SIG-M5 treated with dmso at 0.1 percent for 504 hours (cell line): ENCODE measurements around the gene ATP2B2.

ENCODE experiments used
- DNase-seq: peaks from one replicate; lab custom pipeline; 2025; ENCODE audit not compliant: unreplicated experiment; lab: John Stamatoyannopoulos, UW

ATP2B2 gene

DNA sequence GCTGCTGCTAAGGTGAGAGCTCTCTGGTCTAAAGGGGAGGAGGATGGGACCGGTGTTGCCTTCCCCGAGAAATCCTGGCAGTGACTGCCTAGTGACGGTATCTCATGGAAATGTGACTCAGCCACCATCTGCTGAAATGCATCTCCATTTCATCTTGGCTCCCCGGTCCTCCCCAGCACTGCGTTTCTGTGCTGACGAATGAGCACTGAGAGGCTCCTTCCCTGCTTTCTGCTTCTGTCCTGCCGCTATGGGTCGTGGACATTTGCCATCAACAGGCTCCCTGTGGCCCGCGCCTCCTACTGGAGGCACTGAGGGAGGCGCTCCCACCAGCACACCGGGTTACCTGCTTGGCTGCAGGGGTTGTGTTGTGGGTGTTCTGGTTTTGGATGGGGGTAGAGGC is 170.9 kb downstream of the ATP2B2 start:
- no peak for DNase-seq

DNA sequence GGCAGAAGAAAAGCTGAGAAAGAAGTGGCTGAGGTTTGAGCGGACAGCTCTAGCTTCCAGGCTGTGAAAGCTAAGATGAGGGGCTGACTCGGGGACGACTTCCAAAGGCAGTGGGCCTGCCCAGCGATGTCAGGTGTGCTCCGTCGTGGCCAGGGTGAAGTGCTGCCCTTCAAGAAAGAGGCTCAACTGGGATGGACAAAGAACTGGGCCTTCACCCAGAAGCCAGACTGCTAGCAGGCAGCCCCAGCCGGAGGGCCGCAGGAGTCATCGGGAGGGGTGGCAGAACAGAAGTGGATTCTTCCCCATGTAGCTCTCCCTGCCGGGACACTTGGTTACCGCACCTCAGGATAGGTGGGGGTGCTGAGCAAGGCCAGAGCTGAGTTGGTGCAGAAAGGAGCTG is 171.3 kb downstream of the ATP2B2 start:
- no peak for DNase-seq

DNA sequence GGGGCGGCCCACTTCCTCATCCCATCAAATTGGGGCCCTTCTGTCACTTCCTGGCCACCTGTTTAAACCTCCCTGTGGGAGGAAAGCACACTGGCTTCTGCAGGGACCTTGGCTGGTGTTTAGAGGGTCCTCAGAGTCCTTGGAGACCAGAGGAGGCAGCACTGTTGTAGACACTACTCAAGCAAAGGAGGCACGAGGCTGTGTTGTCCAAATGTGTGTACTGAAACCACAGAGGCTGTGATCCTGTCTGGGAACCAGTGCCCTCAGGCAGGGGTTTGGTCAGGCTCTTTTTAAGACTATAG is 172.1 kb downstream of the ATP2B2 start:
- DNase-seq: no peak

DNA sequence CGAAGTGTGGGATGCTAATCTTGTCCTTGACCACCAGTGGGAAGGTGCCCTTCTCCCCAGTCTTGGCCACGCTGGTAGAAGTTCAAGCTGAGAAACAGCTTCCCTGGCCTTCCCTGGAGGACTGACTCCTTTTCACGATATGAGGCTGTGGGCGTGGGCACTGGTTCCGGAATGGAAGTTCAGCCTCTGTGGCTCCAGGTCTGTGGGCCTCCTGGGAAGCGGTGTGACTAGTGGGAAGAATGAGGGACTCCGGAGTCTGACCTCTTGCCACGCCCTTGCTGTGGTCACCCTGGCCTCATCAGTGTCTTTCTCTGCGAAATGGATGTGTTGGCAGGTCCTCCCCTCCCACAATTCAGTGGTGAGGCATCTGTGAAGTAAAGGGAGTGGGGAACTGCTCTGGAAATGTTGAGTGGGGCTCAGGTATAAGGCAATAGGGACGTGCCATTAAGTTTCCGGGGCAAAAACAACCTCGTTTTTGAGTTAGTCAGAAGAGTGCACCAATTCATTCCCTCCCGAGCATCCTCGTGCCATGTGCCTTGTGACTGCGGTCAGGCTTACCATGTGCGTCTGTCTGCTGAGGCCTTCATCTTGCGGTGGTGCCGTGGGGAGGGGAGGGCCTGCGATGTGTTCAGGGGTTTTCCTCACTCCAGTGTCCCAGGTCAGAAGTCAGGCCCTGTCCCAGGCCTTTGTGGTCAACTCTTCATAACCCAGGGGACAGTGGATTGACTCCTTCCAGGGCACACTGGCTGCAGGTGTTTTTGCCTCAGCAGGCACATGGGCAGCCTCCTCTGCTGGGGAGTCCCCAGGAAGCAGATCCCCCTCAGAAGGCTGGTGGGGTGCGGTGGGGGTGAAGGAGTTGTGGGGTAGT is 172.7 kb downstream of the ATP2B2 start:
- no peak for DNase-seq

DNA sequence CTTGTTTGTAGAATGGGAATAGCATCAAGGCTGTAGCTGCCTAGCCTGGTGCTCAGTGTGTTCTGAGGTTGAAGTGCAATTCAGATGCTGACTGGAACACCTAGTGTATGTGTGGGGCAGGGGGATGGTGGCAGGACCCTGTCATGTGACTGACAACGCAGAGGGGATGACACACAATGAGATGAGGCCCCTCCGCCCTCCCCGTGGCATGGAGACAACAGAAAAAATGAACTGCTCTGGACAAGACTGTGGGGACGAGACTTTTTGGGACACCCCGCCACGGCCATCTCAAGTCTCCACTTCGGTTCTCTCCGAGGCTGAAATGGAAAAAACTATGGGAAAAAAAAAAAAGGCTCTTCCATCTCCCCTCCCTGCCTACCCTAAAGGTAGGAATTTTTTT is 174.1 kb downstream of the ATP2B2 start:
- no peak for DNase-seq

DNA sequence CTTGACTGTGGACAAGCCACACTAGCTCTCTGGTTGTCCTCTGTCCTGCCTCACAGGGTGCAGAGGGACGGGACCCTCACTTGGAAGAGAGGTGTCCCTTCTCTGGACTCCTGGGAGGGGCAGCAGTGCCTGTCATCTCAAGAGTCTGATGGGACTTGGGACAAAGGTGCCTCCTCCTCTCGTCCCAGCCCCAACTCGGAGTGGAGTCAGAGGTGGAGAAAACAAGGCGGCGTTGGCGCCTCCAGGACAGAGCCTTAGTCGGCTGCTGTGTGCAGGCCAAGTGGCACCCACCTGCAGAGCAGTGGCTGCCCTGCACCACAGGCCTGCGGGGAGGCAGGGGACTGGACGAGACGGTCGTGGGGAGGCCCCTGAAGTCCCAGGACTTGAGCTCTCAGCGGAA is 175.1 kb downstream of the ATP2B2 start:
- DNase-seq: no peak

DNA sequence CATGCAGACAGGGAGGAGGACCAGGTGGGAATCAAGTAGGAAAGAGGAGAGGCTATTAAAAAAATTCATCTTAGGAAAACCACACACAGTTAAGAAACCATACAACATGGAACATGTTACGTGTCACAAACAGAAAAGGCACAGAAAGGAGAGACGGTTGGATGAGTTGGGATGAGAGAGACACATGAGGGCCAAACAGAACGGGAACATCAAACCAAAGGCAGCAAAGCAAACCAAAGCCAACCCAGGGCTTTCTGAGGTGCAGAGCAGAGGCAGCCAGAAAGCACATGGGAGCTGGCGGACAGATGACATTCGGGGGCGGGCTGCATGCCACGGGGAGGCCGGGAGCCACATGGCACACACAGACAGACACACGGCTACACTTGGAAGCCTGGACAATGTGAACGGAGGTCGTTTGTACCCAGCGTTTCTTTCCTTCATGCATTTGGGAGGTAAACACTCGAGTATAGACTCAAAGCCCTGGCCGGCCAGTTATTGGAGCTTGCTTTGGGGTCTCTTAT is 175.8 kb downstream of the ATP2B2 start:
- no peak for DNase-seq

DNA sequence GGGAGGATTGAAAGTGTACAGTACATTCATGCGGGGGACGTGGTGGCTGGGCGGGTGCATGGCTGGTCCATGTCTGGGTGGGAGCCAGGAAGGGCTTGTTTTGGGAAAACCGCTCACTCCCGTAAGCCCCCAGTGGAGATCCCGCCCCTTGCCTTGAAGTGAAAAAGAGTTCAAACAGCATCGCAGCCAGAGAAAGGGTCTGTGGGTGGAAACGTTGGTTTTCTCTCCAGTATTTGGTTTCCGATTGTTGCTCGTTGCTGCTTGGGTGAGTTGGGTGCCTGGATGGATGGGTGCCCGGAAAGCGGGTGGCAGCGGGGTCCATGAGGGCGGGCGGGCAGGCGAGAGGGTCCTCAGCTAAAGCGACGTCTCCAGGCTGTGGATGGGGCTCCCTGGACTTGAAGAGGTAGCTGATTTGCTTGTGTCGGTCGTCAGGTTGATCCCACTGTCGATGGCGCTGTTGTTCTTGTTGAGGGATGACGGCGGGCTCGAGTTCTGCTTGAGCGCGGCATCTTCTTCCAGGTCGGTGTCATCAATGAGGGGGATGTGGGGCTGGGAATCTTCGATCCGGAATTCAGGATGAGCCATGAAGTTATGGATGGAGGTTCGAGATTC is 176.8 kb downstream of the ATP2B2 start:
- DNase-seq: no peak

DNA sequence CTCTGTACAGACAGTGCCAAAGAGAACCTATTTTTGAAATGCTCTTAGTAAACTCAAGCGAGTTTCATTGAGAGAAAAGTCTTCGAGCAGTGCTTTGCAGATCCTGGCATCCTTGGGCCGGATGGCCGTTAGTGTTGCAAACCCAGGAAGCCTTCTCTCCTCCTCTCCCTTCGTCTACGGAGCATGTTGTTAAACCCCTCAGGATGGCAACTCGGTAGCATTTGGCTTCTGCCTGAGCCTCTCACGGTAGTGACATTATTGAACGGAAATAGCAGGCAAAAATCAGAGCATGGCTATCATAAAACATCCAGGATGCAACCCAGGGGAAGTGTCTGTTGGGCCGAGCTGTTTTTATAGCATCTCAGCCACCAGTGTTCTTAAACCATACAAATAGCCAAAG is 177.8 kb downstream of the ATP2B2 start:
- DNase-seq: no peak

DNA sequence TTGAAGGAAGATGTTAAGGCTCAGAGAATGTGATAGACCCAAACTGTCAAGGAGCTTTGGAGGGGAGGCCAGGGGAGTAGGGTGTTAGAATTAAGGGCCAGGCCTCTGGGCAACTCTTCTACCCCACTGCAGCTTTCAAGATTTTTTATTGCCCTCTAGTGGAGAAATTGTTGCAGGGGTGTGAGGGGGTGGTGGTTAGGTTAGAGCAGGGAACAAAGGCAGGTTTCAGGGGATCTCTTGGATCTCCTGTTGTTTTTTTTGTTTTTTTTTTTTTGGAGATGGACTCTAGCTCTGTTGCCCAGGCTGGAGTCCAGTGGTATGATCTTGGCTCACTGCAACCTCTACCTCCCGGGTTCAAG is 183.1 kb downstream of the ATP2B2 start:
- DNase-seq: peak; percentile 70

DNA sequence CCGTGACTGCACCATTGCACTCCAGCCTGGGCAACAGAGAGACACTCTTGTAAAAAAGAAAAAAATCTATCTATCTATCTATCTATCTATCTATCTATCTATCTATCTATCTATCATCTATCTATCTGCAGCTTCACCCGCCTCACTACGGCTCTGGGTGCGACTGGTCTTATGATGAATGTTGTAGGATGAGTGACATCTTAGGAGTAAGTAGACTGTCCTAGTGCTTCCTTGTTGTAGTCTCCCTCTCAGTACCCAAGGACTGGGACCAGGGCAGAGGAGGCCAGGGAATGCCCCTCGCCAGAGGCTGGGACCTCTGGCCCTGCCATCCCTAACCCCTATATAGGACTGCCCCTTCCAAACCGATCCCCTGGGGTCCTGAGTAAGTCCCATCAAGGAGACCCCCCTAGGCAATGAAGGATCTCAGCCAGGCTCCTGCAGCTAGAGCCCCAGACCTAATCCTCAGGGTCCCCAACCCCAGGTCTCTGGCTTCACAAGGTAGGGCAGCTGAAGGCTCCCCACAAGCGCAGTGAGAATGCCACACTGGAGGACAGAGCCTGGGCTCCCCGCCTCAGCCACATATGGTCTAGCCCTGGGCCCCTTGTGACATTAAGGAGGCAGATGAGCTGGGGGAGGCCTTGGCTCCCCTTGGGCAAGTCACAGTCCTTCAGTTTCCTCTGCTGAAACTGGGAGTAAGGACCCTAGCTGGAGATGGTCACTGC is 183.6 kb downstream of the ATP2B2 start:
- no peak for DNase-seq

DNA sequence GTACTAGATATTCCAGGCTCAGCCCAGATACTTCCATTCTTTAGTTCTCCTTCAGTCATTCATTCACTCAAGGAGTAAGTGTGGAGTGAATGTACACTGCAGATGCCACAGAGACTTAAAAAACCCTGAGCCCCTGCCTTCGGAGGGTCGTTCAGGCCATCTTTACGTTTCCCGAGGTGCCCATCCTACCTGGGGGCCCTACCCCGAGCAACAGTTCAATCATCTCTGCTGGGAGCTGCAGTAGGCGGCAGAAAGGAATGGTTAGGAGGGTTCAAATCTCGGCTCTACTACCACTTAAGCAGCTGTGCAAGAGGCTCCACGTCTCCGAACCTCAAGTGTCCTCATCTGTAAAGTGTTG is 185.1 kb downstream of the ATP2B2 start:
- DNase-seq: no peak

DNA sequence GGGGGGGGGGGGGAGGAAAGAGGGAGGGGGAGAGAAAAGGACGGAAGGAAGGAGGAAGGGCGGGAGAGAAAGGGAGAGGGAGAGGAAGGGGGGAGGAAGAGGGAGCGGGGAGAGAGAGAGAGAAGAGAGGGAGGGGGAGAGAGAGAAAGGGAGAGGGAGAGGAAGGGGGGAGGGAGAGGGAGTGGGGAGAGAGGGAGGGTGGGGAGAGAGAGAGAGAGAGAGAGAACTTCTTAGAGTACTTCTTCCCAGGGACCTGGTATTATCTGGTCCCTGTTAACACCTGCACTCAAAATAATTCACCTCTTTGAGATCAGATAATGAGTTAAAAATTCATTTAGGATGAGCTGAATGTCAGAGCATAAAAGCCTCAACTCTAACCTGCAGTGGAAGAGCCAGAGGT is 185.6 kb downstream of the ATP2B2 start:
- no peak for DNase-seq

DNA sequence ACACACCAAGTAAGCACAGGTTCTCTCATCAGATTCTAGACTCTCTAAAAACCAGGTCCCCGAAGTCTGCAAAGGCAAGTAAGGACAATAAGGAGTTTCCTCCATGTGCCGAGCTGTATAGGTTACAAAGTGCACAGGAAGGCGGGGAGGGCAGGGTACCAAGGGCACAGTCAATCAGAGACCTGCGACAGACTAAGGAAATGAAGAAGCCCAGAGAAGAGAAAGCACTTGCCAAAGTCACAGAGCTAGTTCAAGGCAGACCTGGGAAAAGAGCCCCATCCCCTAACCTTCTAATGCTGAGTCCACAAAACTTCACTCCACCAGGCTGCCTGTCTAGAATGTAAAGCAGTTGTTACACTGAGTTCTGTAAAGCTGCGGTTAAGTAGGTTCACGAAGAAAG is 186.1 kb downstream of the ATP2B2 start:
- DNase-seq: no peak

DNA sequence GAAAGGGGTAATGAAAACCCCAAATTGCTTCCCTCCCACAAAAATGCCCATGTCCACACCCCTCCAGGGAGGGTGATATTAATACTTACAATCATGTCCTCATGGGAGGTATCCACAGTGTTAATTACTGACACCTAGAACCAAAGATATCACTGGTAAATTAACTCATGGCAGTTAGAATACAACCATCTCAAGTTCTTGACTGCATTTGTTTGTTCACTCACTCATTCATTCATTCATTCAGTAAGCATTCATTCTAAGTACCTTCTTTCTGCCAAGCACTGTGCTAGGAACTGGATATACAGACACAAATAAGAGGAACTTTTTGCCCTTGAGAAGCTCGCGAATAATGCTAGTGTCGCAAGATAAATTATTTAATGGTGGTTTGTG is 187.4 kb downstream of the ATP2B2 start:
- no peak for DNase-seq

DNA sequence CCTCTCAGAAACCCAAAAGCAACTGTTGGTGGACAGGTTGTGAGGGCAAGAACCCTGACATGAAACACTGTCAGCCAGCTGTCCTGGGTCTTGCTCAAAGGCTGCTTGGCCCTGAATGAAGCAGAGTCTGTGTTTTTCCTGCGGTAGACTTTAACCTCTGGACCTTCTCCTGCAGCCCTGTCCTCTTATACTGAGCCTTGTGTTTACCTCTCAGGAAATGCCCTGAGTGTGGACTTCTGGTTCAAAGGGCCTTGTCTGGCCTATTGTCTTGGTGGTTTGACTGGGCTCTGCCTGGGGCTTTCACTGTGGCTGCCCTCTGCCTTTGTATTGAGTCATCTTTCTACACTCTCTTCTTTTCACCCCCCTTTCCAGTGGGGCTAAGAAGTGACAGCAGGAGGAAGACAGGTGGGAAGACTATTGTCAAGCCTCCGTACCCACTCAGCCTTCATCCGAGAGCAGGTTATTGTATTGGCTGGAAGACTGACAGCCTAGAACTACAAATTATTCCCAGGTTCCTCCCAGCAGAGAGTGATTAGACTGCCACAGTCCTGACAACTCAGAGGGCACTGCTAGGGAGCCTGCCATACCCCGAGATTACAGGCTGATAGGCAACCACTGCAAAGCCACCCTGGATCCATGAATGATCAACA is 187.9 kb downstream of the ATP2B2 start:
- DNase-seq: no peak

DNA sequence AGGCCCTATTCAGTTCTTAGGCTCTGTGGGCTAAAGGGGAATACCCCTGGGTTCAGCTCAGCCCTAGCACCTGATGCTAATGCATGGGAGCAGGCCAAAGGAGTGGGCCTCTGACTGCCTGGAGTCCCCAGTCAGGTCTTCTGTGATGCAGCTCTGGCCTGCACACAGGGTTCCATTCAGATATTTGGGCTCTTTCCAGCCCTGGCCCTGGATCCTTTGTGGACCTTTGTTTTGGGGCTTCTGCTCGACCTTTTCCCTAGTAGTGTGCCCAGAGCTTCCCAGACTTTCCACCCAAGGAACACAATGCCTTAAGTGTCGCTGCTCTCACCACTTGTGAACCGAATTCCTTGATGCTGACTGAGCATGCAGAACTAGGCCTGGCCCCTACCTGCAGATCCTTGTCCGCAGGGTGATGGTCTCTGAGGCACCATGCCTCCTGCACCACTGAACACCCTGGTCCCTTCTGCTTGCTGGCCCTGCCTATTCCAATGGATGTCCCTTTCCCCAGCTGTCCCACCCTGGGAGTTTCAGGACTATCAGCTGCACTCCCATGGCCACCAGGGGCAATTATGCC is 189.5 kb downstream of the ATP2B2 start:
- no peak for DNase-seq

DNA sequence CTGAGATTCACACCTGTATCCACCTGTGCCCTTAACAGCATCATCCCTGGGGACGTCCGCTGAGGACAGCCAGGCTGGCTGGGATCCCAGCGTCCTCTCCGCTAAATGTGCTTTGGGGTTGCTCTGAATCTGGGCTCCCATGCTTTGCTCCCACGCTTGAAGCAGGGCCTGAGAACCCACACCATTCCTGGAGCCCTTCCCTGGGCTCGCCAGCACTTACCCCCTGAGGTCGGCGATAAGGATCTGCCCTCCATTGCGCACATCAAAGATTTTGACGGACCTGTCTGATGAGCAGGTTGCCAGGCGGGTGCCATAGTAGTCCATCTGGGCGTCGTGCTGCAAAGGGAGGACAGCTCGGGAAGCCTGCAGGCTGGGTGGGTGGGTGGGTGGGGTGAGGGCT is 190.3 kb downstream of the ATP2B2 start:
- DNase-seq: no peak

DNA sequence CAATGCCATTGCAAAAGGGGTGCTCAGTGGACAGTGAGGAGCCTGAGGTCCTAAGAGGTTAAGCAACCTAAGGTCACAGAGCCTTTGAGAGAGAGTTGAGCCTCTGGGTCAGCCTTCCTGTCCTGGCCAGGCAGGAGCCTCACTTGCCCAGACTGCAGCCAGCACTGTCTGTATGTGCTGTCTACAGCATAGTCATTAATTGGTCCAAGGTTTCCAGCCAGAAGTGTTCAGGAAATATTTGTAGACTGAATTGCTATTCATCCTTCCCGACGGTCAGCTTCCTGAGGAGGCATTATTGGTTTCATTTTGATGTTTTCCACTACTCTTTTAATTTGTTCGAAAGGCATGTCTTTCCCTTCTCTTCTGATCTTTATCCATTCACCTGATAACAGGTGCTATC is 192.5 kb downstream of the ATP2B2 start:
- no peak for DNase-seq

DNA sequence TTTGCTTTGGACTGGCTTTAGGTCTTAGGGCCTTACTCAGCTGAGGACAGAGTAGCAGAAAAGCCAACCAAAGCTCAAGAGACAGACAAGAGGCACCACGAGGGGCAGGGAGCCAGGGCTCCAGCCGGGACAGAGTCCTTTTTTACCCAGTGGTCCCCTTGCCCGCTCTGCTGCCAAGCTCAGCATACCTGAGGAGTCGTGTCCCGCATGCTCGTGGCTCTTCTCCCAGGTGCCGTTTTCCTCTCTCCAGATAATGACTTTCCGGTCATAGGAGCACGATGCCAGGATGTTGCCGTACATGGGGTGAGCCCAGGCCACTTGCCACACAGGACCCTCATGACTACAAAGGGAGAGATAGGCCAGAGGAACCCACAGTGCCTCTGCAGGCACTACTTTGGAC is 193.0 kb downstream of the ATP2B2 start:
- DNase-seq: no peak

DNA sequence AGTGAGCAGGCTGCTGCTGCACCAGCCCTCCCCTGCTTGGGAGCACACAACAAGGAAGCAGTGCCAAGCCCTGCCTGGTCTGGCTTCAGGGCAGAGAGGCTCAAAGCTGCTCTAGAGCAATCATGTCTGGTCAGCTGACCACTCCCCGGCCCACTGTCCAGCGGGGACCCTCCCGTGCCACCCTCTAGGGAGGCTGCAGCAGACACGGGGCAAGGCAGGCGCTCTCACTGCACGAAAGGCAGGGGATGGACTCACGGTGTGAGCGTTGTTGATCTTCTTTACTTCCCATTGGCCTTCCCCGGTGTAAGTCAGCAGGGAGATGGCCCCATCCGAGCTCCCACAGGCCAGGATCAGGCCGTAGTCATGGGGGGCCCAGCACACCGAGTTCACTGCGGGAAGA is 193.7 kb downstream of the ATP2B2 start:
- DNase-seq: no peak
